ENCODE data around the gene ITPKC. TPM values are rescaled to one million over a fixed set of nuclear protein-coding genes. Genes with fewer than 3 reads are reported as not detected.
A peak's percentile ranks its signal among the peaks of the same experiment; 100 is the strongest.

Gene ITPKC
- total RNA-seq, 1 donor from 2014 or later = 51.6 TPM

DNA sequence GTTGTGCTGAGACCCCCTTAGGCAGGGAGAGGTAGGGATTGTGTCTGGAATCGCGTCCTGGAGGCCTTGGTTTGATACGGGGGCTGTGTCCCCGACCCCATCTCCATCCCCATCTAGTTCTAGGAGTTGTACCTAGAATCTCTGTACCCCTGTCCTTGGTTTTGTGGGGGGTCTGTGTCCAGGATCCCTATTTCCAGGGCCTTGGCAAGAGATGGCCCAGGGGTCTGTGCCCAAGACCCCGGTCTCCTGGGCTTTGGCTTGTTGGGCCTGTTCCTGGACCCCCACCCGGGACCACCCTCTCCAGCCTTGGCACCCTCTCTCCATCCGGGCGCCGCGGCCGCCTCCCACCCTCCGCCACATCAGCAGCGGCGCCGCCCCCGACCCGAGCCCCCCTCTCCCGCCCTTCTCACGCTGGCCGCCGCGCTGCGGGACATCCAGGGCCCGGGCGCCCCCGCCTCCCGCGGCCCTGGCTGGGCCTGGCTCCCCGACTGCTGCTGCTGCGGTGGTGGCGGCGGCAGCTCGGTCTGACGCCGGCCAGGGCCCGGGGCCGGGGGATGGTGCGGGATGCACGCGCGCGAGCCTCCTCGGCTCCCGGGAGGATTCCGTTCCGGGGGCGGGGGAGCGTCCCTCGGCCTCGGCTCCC, 26.7 kb upstream of the ITPKC start, which contains the start of gene NUMBL:
TSS of gene NUMBL (minus strand) at position 602 of the 643 bp plus-strand sequence. CDS start at position 434, 168 bp downstream.
- intact Hi-C loops (cut with DNase I) = no loop called here

DNA sequence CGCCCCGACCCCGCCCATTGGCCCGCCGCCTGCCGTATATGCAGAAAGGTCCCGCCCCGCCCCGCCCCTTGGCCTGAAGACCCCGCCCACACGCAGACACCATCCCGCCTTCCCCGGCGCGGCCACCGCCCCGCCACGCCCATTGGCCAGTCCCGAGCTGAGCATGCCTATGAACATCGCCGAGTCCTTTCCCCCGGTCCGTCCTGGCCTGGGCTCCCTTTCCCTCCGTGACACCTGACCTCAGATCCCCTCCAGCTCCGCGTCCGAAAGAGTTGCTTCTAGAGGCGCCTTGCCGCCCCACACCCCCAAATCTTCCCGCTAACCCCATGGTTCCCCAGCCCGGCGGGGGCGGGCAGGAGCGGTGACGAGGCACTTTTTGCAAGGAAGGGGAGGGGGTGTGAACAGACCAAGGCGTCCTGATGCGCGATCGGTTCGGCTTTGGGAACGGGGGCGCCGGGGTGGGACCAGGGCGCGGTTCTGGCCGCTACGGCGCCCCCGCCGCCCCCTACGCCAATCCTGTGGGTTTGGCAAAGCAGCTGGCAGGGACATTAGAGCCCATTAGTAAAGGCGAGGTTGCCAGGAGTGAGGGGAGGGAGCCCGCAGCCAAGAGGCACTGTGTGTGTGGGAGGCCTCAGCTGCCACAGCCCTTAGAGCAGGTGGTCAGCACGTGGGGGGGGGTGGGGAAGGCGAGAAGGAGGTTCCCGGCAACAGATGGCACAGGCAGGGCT, 26.1 kb upstream of the ITPKC start:
- H3K4me3 ChIP-seq = peak overlapping the region; percentile 59
- intact Hi-C loops (cut with DNase I) = no loop called here
- peaks cover 17% of the 10 kb centered on the region for H3K4me1 ChIP-seq
- ATAC-seq = peak; percentile 93
- TF ChIP-seq, protein P1, sequence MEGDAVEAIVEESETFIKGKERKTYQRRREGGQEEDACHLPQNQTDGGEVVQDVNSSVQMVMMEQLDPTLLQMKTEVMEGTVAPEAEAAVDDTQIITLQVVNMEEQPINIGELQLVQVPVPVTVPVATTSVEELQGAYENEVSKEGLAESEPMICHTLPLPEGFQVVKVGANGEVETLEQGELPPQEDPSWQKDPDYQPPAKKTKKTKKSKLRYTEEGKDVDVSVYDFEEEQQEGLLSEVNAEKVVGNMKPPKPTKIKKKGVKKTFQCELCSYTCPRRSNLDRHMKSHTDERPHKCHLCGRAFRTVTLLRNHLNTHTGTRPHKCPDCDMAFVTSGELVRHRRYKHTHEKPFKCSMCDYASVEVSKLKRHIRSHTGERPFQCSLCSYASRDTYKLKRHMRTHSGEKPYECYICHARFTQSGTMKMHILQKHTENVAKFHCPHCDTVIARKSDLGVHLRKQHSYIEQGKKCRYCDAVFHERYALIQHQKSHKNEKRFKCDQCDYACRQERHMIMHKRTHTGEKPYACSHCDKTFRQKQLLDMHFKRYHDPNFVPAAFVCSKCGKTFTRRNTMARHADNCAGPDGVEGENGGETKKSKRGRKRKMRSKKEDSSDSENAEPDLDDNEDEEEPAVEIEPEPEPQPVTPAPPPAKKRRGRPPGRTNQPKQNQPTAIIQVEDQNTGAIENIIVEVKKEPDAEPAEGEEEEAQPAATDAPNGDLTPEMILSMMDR (IDR thresholded peaks at IDR 0.05) = no peak
- no peaks in the 10 kb centered on the region for H3K27me3 ChIP-seq
- H3K36me3 ChIP-seq = peaks cover 13% of the 10 kb centered on the region
- H3K27ac ChIP-seq = peak overlapping the region; percentile 86
- H3K9me3 ChIP-seq = no peaks in the 10 kb centered on the region
- DNase-seq = peak; percentile 97

More for the DNA sequence above, 26.7 kb upstream of the ITPKC start, which contains the start of gene NUMBL:
- DNase-seq (no peak), ATAC-seq (no peak)
- Histone ChIP-seq H3K27me3 (no peaks in the 10 kb centered on the region), H3K4me3 (peak within 1 kb of the TSS; percentile 59), H3K36me3 (peaks cover 13% of the 10 kb centered on the region), H3K9me3 (no peaks in the 10 kb centered on the region), H3K27ac (peak within 1 kb of the TSS; percentile 86), H3K4me1 (peaks cover 17% of the 10 kb centered on the region)
- TF ChIP-seq, protein P1 (IDR thresholded peaks at IDR 0.05) = no peak

DNA sequence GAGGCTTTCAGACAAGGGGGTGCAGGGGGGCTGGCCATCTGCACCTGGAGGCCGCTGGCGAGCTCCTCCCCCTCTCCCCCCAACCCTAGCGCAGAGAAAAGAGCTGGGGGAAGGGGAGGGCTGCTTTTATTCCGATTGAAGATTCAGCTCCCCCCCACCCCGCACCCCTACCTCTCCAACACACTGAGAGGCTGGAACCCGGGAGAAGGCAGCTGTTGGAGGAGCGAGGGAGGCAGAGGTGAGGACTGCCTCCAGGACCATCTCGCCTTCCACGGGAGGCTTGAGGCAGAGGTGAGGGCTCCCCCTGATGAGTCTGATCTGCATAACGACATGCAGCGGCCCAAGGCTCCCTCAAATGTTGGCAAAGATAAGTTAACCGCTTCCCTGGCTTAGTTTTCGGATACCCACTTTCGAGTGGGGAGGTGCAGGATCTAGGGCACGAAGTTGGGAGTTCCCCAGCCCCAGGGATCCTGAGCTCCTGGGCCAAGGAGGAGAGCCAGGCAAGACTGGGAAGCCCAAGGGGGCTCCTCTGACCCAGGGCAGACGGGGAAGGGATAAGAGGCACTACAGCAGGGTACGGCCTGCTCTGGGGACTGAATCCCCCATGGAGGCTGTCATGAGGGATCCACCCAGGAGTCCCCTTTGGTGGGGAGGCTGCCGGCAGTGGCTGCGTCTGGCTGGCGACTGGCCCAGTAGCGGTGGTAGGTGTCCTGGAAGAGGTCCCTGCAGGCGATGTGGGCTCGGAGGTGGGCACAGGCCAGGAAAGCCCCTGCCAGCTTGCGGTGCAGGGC, 25.3 kb upstream of the ITPKC start:
- H3K4me3 ChIP-seq = peak overlapping the region; percentile 59
- no peaks in the 10 kb centered on the region for H3K9me3 ChIP-seq
- ATAC-seq (no peak), DNase-seq (no peak)
- peaks cover 17% of the 10 kb centered on the region for H3K4me1 ChIP-seq
- intact Hi-C loops (cut with DNase I) = no loop called here
- H3K27ac ChIP-seq = peak overlapping the region; percentile 86
- H3K27me3 ChIP-seq = no peaks in the 10 kb centered on the region
- TF ChIP-seq, protein P1 (IDR thresholded peaks at IDR 0.05) = no peak
- peaks cover 18% of the 10 kb centered on the region for H3K36me3 ChIP-seq

DNA sequence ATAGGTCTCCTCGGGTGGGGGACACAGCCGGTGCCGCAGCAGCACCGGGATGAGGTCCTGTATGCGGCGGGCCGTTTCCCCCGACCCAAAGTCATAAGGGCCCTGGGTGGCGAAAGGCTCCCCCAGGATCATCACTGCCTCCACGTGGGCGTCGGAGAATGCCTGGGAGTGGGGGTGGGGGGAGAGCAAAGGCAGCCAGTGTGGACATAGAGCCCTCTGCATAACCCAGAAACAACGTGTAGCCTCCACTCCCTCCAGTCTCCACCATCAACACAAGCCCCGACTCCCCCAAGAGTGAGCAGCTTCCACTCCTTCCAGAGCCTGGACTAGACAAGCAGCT, 24.7 kb upstream of the ITPKC start:
- peaks cover 17% of the 10 kb centered on the region for H3K4me1 ChIP-seq
- intact Hi-C loops (cut with DNase I) = no loop called here
- H3K9me3 ChIP-seq = no peaks in the 10 kb centered on the region
- H3K4me3 ChIP-seq = no peak overlapping the region
- H3K27me3 ChIP-seq = no peaks in the 10 kb centered on the region
- peaks cover 18% of the 10 kb centered on the region for H3K36me3 ChIP-seq
- DNase-seq (no peak), ATAC-seq (no peak)
- no peak overlapping the region for H3K27ac ChIP-seq
- TF ChIP-seq, protein P1 (IDR thresholded peaks at IDR 0.05) = no peak

DNA sequence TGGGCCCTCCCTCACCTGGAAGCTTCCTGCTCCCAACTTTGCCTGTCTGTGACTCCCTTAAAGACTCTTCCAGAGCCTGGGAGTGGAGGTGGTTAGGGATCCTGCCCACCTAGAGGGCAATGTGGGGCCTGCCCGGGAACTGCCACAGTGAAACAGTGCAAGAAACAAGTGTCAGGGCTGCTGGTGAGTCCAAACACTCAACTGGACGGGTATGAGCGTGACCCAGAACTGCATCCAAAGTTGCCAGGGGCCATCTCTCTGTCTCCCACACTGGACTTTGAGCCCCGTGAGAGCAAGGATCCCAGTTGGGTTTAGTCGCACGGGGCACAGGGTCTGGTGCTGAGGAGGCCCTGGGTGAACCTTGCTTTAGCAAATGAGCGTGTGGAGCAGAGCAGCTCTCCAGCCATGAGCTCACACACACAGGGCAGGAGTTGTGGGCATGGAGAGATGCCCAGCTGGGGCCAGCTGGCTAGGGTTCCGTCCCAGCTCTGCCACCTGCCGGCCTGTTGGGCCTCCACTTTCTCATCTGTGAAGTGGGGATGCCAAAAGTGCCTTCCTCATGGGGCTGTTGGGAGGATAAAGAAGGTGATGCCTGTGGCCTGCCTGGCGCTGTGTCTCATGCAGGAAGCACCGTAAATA, 23.6 kb upstream of the ITPKC start:
- no peak for ATAC-seq
- H3K27ac ChIP-seq = no peak overlapping the region
- no peak overlapping the region for H3K4me3 ChIP-seq
- no peak for DNase-seq
- intact Hi-C loops (cut with DNase I) = no loop called here
- no peaks in the 10 kb centered on the region for H3K27me3 ChIP-seq
- peaks cover 8% of the 10 kb centered on the region for H3K4me1 ChIP-seq
- H3K9me3 ChIP-seq = no peaks in the 10 kb centered on the region
- TF ChIP-seq, protein P1 (IDR thresholded peaks at IDR 0.05) = no peak
- peaks cover 18% of the 10 kb centered on the region for H3K36me3 ChIP-seq
